Cerebellar cortex (tissue), 1 donor: Measurements from ENCODE around the gene SURF4.
A peak's percentile ranks its signal among the peaks of the same experiment; 100 is the strongest.
"Not testable (repeated sequence)": the region's sequence is repeated elsewhere in the genome, so short reads cannot be mapped to it uniquely, and the experiment has no call there.

Experiments used
- DNase-seq: peaks from one replicate; pipeline ENCODE4 v3.0.0-alpha.2; 2015; ENCODE audit warnings: low spot score

SURF4 gene

GRCh38 chr9:133333566-133333965 is 42.3 kb downstream of the SURF4 start:
- no peak for DNase-seq

GRCh38 chr9:133333011-133333410 is 42.8 kb downstream of the SURF4 start:
- no peak for DNase-seq

- DNase-seq: no peak
Observed at GRCh38 chr9:133332381-133332730, 43.5 kb downstream of the SURF4 start.

GRCh38 chr9:133331641-133332380 is 44.0 kb downstream of the SURF4 start:
- no peak for DNase-seq

- DNase-seq: no peak
Observed at GRCh38 chr9:133331221-133331620, 44.6 kb downstream of the SURF4 start.

GRCh38 chr9:133329306-133330156 is 46.3 kb downstream of the SURF4 start:
- DNase-seq: peak; percentile 48

- DNase-seq: no peak
Observed at GRCh38 chr9:133327834-133328484, 47.9 kb downstream of the SURF4 start.

- not testable (repeated sequence) for DNase-seq
Observed at GRCh38 chr9:133327021-133327420, 48.8 kb downstream of the SURF4 start.

GRCh38 chr9:133323991-133324703 is 51.7 kb downstream of the SURF4 start:
- no peak for DNase-seq

GRCh38 chr9:133323211-133323610 is 52.6 kb downstream of the SURF4 start:
- no peak for DNase-seq

GRCh38 chr9:133322701-133323100 is 53.2 kb downstream of the SURF4 start:
- DNase-seq: no peak

- no peak for DNase-seq
Observed at GRCh38 chr9:133321411-133321935, 54.4 kb downstream of the SURF4 start.

GRCh38 chr9:133320421-133320881 is 55.4 kb downstream of the SURF4 start:
- DNase-seq: no peak

- not testable (repeated sequence) for DNase-seq
Observed at GRCh38 chr9:133317551-133317950, 58.3 kb downstream of the SURF4 start.

- DNase-seq: no peak
Observed at GRCh38 chr9:133315997-133316396, 59.9 kb downstream of the SURF4 start.
